ENCODE results near the gene SLC6A3. TPM values are rescaled to one million over a fixed set of nuclear protein-coding genes. Genes with fewer than 3 reads are reported as not detected.

SLC6A3 gene
- not detected for total RNA-seq

GRCh38 chr5:1445313-1445688 lies at the start of gene SLC6A3:
TSS of gene SLC6A3 (minus strand) at chr5:1445440. CDS start at chr5:1443197, 2,243 bp downstream.

GRCh38 chr5:1344975-1345838 lies 100.0 kb downstream of the SLC6A3 start, which contains the start of gene CLPTM1L:
TSS of gene CLPTM1L (minus strand) at chr5:1345099. CDS start at chr5:1344841, 258 bp downstream.

Other genes with a start within 250 kb of the SLC6A3 start
- not detected for gene SLC6A19, start 243.8 kb downstream of the SLC6A3 start, total RNA-seq
- not detected for gene SLC6A18, start 220.1 kb downstream of the SLC6A3 start, total RNA-seq
- not detected for gene TERT, start 150.4 kb downstream of the SLC6A3 start, total RNA-seq
- gene CLPTM1L, start 100.3 kb downstream of the SLC6A3 start, total RNA-seq: 78.6 TPM
- 98.3 TPM for gene LPCAT1, start 78.5 kb upstream of the SLC6A3 start, total RNA-seq